GM18868 (cell line): Measurements from ENCODE around the gene SRGAP2C.
"Not testable (repeated sequence)": the region's sequence is repeated elsewhere in the genome, so short reads cannot be mapped to it uniquely, and the experiment has no call there.

Experiments used
- ATAC-seq: cut with Tn5 transposase; IDR thresholded peaks from one replicate; pipeline ENCODE4 v1.9.1; 2021; ENCODE audit warnings: mild to moderate bottlenecking, moderate library complexity; ENCODE audit not compliant: unreplicated experiment

SRGAP2C gene

DNA sequence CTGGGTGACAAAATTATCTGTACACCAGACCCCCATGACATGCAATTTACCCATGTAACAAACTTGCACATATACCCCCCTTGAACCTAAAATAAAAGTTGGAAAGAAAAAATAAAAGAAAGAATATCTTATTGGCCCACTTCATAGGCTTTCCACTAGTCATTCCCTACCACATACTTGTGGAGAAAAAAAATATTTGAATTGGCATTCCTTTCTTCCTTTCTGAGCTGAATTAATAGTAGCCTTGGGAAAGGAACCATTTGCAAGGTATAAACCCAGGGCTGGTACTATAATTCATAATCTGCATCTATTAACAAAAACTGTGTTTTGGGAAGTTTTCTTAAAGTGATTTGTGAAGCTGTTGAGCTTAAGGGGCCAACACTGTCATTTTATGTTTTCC lies 140.0 kb downstream of the SRGAP2C start:
- ATAC-seq, result not testable (repeated sequence)

DNA sequence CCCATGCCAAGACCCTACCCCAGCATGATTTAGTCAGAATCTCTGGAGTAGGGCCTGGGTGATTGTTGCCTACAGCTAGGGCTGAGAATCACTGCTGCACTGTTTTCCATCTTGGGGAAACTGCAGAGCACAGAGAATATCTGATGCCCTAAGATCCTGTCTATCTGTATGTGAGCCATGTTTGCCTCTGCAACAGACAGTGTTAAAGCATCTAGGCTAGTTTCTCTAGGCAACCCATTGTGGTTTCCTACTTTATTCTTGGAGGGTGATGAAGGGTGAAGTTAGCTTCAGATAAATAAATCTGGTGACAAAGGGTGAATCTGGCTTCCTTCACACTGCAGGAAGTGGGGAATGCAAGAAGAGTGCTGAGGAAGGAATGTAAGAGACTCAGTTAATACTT lies 147.4 kb downstream of the SRGAP2C start:
- not testable (repeated sequence) for ATAC-seq

DNA sequence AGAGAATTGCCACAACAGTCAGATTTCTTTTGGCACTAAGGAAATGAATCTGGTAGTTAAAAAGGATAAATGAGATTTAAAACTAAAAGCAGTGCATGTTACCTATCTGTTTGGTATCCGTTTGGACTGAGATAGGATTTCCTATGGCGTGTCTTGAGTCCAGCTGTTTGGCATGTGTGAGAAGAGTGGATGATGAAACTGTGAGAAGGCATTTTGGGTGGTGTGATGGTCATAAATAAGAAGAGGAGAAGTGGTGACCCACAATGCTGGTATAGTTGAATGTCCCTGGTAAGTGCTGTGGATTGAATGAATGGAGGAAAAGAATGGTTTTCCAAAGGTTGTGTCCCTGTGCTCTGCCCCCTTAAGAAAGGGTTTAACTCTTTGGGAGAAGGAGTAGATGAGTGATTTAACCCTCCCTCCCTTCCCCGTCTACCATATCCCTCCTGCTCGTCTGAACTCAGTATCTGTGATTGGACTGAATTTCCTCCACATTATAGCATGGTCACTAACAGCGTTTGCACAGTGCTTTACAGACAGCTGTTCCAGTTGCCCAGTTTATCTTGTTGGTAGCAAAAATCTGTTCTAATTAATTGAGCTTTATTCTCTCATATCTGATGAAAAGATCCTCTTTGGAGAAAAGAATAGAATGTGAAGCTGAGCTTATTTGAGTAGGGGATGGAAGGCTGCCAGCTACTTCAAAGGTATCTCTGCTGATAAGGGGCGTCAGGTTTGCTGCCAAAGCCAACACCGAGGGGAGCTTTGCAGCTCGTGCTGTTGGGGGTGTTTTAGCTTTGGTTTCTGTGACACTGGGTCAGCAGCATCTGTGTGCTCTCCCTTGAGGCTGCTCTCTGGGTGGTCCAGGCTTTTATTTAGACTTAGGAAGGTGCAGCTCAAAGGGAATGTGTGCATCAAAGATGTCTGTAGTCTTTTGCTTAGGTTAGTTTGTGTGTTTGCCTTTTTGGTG lies 148.1 kb downstream of the SRGAP2C start:
- ATAC-seq, result not testable (repeated sequence)

DNA sequence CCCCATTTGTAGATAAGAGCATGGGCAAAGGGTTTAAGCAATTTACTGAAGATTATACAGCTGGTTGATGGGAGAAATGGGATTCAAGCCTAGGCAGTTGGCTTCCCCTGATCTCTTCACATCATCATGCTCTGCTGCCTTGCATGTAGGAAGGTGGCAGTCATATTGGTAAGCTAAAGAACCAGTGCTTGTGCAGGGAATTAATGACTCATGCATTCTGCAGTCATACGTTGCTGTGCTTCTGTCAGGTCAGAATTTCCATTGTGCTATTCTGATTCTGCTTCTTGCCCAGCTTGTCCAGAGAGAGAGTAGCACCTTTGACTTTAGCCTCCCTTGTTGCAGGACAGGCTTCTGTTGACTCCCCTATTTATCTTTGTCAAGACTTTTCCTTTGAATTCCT lies 153.2 kb downstream of the SRGAP2C start:
- ATAC-seq, result peak; percentile 69

DNA sequence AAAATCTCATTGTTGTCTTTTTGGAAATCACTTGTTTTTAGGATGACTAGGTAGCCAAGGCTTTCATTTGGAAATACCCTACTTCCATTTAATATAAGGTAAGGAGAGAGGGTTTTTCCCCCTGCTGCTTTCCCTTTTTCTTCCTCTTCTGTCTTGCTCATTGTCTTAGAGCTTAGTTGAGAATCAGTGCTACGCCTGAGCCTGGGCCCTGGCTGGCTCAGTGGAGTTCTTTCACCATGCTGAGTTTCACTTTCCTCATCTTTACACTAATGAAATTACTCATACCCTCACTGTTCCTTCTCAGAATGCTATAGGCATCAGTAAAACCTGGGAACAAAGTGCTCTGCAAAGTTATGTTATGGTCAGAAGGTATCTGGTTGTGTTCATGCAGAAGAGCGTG lies 154.8 kb downstream of the SRGAP2C start:
- ATAC-seq, result peak; percentile 90

DNA sequence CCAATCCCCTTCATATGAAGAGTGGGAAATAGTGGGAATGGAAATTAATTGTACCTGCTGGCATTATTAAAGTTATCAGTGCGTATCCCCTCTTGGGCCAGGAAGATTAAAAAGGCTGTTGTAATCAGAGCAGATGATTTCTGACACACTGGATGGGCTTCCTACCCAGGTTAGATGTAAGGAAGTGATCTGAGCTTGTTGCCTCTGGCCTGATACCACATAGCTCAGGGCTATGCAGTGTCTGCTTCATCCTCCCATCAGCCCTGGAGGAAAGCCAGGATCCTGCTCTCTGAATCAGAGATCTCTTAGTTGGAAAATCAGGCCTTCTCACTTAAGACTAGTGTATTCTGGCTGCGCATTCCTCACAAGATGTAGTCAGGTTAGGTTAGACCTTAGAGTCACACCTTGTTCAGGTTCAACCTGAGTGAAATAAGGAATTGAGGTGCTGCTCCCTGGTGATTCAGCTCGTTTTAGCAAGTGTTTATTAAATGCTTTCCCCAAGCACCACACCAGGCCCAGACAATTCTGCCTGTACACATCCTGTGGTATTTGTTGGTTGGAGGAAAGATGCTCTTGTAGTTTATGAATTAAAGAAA lies 158.6 kb downstream of the SRGAP2C start:
- ATAC-seq, result not testable (repeated sequence)

DNA sequence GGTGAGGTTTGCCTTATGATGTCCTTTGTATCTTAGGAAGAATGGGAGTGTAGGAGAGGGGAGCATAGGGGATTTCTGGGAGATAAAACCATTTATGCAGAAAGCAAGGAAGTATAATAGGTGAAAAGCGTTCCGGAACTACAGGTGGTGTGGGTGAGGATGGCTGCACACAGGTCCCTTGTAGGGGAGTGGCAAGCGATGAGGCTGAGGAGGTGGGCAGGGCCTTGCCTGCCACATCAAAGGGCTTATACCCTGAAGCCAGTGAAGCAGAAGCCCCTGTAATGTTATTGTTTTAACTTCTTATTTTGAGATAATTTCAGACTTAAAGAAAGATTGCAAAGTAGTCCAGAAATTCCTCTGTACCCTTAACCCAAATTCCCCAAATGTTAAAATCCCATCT lies 159.6 kb downstream of the SRGAP2C start:
- not testable (repeated sequence) for ATAC-seq

DNA sequence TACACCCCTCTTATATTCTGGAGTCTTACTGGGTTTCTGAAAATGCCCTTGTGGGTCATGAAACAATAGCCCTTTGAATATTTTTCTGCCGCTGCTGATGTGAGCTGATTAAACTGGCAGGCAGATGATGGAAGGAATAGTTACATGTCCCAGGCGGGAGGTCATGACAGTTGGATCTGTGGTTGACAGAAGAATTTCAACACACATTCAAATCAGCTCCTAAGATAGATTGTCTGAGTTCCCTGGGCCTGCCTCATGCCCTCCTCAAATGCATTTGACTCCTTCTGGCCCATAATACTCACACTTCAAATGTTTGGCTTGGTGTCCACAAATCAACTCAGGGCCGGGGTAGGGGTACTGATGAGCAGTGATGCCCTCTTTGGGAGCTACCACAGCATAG lies 161.9 kb downstream of the SRGAP2C start:
- not testable (repeated sequence) for ATAC-seq

DNA sequence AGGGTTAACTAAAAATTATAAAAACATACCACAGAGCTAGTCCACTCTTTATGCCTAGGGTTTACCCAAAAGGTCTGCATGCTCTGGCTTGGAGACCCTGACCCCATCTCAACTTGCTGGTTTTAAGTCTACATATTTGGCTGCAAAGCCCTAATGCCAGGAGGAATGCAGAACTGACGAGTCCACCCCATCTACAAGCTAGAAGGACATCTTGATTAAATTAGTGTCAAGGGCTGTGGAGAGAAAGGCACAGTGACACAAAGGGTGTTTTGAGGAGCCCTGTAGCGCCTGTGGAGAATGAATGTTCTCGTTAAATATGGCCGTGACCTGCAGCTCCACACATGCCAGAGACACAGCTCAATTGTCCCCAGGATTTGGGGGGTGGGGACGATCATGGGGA lies 162.7 kb downstream of the SRGAP2C start:
- ATAC-seq, result not testable (repeated sequence)

DNA sequence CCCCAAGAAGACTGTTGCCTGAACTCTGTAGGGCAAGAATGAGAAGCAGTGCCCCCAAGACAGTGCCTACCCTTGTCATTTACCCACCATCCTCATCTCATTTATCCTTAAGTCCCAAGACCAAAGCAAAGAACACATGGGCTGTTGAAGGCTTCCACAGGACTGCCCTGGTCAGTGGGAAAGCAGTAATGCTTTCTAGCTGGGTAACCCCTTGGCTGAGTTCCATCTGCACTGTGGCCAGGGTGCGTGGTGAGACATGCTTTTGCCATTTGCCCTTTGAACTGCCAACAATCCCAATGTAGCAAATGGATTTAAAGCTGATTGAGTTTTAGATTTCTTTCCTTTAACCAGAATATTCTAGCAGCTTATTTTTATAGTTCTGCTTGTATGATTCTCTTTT lies 163.3 kb downstream of the SRGAP2C start:
- not testable (repeated sequence) for ATAC-seq

DNA sequence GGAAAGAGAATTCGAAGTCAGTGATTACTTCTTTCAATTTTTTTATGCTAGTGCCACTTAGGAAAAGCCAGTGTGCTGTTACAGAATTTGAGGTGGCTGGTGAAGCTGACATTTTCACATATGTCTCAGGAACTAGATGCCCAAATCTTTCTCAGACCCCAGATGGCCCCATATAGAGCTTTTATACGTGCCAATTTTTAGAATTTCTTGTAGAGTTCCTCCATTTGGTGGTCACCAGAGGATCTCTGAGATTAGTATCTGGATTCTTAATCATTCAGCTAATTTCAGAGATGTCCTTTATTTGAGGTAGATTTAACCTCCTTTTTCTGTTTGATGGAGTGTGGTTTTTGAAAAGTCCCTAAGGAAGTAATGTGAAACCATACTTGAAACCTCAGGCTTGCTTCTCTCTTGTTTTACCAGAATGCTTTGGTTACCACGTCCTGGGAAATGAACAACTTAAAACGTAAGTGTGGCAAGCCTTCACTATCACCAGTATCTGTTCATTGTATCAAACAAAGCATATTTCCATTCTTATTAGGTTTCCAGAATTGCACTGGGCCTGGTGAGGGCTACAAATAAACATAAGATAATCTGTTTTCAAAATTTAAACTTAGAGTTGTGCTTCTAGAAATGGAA lies 164.7 kb downstream of the SRGAP2C start:
- ATAC-seq, result not testable (repeated sequence)

DNA sequence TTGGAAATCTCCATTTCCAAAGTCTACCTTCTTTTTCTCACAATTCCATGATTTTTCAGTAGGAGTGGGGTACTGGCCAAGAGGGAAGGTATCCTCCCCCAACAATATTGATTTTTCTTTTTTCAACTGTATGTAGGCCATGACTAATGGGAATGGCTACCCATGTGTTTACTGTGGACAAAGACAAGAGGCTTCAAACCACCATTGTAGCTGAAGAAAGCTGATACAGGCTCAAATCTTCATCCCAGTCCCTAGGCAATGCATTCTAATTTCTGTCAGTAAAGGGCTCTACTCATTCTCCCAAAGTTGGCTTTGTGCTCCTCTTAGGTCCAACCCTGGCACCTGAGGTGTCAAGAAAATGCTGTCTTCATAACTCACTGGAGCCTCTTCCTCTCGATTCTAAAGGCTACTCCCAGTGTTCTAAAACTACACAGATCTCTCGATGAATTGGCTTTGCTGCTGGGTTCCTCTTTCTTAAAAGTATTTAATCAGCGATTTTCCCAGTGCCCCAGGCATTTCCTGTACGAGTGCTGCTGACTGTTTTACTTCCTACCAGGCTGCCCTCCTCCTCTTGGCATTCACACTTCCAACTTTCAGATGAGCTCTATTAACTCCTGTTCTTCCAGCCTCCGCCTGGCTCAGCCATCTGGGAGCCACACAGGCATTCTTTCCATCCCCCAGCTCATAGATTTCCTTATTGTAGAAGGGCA lies 171.1 kb downstream of the SRGAP2C start:
- ATAC-seq, result not testable (repeated sequence)

DNA sequence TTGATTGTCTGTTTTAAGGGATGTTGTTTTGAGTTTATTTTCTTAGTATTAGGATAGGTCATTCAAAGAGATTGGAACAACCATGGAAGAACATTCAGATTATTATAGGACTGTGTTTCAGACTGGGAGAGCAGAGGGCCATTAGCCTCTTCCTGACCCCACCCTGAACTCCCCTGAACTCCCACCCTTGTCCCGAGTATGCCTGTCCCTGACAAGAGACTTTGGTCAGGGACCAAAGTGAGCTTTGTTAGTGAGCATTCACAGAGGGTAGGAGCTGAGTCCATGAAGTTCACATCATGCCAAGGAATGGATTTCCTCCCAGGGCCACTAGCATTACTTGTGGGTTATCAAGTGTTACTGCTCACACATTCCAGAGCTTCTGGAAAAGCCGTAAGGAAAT lies 172.0 kb downstream of the SRGAP2C start:
- not testable (repeated sequence) for ATAC-seq

DNA sequence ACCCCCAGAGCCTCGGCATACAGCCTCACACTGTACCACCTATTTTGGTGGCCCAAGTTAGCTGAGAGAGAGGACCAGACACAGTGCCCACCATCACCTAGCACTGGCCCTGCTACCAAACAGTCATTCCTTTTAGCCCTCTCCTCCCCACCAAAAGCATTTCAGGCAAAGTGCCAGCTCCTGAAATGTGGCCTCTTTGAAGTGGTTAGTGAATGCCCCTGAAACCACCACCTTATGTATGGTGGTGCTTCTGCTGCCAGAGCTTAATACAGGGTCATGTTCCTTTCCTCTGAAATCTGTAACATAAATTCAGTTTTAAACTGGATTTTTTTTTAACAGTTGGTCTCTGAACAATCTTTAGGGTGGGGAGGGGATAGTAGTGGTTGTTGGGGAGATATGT lies 175.8 kb downstream of the SRGAP2C start:
- not testable (repeated sequence) for ATAC-seq

DNA sequence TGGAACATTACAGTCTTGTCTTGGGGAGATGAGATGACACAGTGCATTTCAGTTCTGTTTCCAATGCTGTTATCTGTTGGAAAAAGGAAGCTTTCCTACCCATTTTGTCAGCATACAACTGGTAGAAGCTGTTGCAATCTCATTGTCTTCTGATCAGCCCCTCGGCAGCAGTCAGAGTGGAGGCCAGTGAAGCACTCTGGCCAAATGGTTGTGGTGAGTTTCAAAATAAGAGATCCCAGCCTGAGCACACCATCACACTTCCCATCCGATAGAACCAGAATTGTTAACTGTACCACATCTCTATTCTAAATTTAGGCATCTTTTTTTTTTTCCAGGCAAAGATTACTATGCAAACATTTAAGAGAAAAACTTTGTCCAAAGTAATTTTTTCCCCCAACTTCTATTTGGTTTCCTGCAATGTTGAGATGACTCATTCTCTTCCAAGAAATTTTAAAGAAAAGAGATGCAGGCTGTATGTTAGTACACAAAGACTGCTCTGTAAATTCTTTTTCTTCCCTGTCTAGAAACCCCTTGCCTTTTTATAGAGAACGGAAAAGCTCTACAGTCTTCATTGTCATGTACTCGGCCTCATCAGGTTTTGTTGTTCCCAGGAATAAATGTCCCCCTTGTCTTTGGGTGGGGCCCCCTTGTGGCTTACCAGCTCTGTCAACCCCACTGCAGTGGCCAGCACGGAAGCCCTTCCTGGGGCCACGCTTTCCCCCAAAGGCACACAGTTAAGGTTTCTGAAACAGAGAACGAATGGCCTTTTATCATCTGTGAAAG lies 176.9 kb downstream of the SRGAP2C start:
- ATAC-seq, result not testable (repeated sequence)

DNA sequence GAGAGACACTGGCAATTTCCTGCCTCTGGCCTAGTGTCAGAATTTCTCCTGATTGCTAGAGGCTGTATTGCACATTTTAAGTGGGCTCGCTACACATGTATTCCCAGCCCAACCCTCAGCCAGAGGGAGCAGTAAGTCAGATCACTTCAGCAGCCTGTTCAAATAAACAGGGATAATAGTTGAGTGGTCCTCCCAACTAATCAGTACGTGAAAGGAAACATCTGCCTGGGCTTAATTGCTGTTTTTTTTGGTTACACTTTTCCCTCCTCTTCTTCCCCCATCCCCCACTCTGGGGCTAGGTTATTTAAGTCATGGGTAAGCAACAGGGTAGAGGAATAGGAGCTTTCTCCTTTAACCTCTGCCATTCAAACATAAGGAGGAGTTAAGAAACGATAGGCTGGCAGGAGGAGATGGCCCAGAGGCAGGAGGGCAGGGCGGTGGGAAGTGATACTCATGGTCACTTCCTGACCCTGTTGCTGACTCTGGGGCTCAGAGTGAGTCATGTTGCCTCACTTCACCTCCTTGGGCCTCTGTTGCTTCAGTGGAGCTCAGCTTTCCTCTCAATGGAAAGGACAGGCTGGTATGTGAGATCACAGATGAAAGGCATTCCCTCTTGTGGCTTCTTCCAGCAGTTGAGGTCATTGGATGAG lies 177.6 kb downstream of the SRGAP2C start:
- not testable (repeated sequence) for ATAC-seq

DNA sequence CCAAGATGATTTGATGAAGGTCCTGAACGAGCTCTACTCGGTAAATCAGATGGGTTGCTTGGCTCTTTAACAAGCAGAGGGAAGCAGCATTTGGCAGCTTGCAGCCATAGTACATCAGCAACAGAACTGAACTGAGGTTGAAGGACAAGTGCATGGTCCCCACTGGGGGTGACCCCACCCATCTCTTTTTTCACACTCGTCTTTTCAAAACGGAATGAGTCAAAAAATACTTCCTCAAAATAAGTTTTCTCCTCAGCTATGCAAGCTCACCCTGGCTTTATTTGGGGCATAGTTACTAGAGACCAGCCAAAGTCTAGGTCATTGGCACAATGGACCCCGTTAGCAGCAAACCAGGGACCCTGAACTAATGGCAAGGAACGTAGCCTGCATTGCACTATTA lies 180.5 kb downstream of the SRGAP2C start:
- peak; percentile 21 for ATAC-seq

DNA sequence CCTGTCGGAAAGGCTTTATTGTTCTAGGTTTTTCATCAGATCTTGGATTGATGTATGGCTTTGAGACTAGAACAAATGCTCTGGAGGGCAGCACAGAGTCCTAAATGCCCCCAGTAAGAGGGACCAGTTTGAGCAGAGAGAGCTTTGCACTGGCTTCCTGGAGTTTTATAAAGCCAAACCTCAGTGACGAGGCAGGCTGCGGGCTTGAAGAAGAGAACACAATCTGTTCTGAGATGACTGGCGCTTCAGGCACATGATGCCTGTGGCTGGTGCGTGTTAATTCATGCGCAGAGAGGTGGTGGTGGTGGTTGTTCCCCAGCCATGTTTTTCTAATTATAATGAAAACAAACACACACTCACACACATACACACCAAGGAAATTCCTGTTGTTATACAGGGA lies 180.9 kb downstream of the SRGAP2C start:
- peak; percentile 56 for ATAC-seq

DNA sequence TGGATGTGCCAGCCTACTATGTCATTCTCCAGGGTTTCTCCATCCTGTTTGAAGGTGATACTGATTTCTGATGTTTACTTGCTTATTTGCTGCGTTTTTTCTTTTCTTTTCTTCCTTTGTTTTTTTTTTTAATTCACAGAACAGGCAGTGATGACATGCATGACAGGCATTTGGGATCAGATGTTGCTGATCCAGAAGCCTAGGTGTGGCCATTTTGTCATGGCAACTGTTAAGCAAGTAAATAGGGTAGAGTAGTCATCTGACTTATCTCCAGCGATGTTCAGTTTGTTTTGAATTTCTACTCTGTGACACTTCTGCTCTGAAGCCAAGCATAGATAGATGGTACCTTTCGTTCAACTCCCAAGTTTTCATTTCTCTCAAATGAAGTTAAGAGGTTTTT lies 181.4 kb downstream of the SRGAP2C start:
- ATAC-seq, result not testable (repeated sequence)

DNA sequence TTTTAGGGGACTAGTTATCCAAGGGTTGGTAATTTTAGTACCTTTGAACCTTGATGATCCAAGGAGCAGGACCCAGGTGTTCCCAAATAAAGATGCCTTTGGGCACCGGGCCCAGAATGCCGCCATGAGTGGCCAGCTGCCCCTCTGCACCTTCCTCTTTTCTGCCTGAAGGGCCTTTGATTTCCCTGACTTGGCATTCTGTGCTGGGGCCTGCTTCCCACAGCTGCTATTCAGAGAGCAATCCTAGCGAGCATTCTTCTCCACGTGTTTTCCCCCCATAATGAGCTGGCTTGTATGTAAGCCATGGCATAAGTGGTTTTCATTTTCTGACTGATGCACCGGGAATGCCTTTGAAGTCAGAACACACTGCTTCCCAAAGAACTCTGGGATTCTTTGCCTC lies 184.1 kb downstream of the SRGAP2C start:
- not testable (repeated sequence) for ATAC-seq
